Tibial nerve (tissue), 4 donors: ENCODE measurements around the gene HLCS.

Experiments
- EP300 ChIP-seq, 2 donors: sonication (generic); formaldehyde crosslinking; IDR thresholded peaks; one replicate each; pipeline ENCODE4 v1.6.1; 2017; ENCODE audit warnings: antibody characterized with exemption in 2 of 2, mild to moderate bottlenecking in 1 of 2
- TF ChIP-seq, protein P1 (sequence below), 5 experiments: fragments of 200-600 bp in 3 of 5; fragments of 450-650 bp in 2 of 5; sonication (generic) in 3 of 5; IDR thresholded peaks; one replicate each; pipeline ENCODE4 v1.5.1; 2016 to 2019; ENCODE audit warnings: antibody characterized with exemption in 5 of 5, mild to moderate bottlenecking in 3 of 5, moderate library complexity in 2 of 5

DNA sequence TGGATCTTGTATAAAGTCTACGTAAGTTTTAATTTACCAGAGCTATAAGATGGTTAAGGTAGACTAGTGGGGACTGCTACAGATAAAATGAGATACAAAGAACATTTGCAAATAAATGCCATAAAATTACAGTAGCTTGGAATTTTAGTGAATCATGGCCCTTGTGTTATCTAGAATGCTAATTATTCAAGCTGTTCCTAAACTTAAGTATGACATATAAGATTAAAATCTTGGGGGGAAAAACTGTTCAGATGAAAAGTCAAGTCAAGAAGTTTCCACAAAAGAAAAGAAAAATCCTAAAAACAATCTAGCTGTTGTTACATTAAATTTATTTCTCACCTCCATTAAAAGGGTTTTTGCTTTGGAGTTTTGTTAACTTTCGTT lies 215.9 kb downstream of the HLCS start:
- TF ChIP-seq, protein P1, sequence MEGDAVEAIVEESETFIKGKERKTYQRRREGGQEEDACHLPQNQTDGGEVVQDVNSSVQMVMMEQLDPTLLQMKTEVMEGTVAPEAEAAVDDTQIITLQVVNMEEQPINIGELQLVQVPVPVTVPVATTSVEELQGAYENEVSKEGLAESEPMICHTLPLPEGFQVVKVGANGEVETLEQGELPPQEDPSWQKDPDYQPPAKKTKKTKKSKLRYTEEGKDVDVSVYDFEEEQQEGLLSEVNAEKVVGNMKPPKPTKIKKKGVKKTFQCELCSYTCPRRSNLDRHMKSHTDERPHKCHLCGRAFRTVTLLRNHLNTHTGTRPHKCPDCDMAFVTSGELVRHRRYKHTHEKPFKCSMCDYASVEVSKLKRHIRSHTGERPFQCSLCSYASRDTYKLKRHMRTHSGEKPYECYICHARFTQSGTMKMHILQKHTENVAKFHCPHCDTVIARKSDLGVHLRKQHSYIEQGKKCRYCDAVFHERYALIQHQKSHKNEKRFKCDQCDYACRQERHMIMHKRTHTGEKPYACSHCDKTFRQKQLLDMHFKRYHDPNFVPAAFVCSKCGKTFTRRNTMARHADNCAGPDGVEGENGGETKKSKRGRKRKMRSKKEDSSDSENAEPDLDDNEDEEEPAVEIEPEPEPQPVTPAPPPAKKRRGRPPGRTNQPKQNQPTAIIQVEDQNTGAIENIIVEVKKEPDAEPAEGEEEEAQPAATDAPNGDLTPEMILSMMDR (IDR thresholded peaks at IDR 0.05): no peak
- no peak for TF ChIP-seq EP300 (IDR thresholded peaks at IDR 0.05)
